Cardiac muscle cell (in vitro differentiated cells and primary cell): ENCODE data around the gene SIX4. TPM values are rescaled to one million over a fixed set of nuclear protein-coding genes. Genes with fewer than 3 reads are reported as not detected.

ENCODE experiments used
- DNase-seq, 2 donors: peaks; one replicate each; pipeline versions ENCODE4 v3.0.0 to v3.0.0-alpha.2; 2010 to 2017; ENCODE audit warnings: low read depth in 1 of 2, low spot score in 1 of 2
- H3K27ac ChIP-seq: fragments of 200-600 bp; sonication (generic); 2 replicates; pipeline ENCODE4 v1.5.1; 2016
- H3K27me3 ChIP-seq: fragments of 200-600 bp; sonication (generic); 2 replicates; pipeline ENCODE4 v1.6.0; 2016; ENCODE audit warnings: control low read depth
- H3K36me3 ChIP-seq: fragments of 200-600 bp; sonication (generic); 2 replicates; pipeline ENCODE4 v1.5.1; 2016; ENCODE audit warnings: control low read depth
- H3K4me1 ChIP-seq: fragments of 200-600 bp; sonication (generic); 2 replicates; pipeline ENCODE4 v1.8.1; 2017; ENCODE audit warnings: low read depth, mild to moderate bottlenecking, mixed run types
- H3K4me3 ChIP-seq: fragments of 200-600 bp; sonication (generic); 2 replicates; pipeline ENCODE4 v1.5.1; 2016; ENCODE audit warnings: mild to moderate bottlenecking
- H3K9me3 ChIP-seq: fragments of 200-600 bp; sonication (generic); 2 replicates; pipeline ENCODE4 v1.5.1; 2017; ENCODE audit warnings: low read depth, mild to moderate bottlenecking, control low read depth
- polyA plus RNA-seq: library from polyadenylated mRNA; unstranded; fragments of >200 nt; fragmentation: Nextera tagmentation; extraction: Ambion mirVana; gene quantifications from 2 replicates; pipeline ENCODE4 v1.2.1, GENCODE V29; 2016
- total RNA-seq: library from RNA; depleted of rRNA; stranded (reverse); fragments of >200 nt; gene quantifications from 2 replicates; pipeline ENCODE4 v1.2.3, GENCODE V29; 2016
- TF ChIP-seq, protein P1 (sequence below): IDR thresholded peaks from 2 replicates; pipeline ENCODE4 v1.5.1; 2012; ENCODE audit warnings: low read depth, mild to moderate bottlenecking, low read length

Gene SIX4
- total and polyA plus RNA-seq, 2 experiments from 2014 or later = 3.4 to 25.0 TPM

DNA sequence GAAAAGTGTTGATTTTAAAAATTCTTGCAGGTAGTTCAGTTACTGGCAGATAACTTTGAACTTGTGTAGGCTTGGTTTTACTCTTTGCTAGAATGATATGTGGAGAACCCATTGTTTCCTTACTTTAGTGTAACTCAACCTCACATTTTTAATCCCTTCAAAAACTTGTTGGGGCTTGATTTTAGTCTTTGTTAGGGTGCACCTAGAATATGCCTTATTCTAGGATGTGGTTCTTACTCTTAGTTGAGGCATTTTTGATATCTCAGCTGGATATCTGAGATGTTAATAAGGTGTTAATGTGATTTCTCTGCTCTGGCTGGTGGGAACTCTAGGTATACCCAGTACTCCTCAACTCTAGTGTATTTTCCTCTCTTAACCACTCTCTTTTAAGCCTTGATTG lies 20.4 kb upstream of the SIX4 start:
- H3K4me1 ChIP-seq = no peaks in the 10 kb centered on the region
- H3K27me3 ChIP-seq = no peaks in the 10 kb centered on the region
- no peak overlapping the region for H3K27ac ChIP-seq
- no peak overlapping the region for H3K4me3 ChIP-seq
- no peaks in the 10 kb centered on the region for H3K36me3 ChIP-seq
- TF ChIP-seq, protein P1, sequence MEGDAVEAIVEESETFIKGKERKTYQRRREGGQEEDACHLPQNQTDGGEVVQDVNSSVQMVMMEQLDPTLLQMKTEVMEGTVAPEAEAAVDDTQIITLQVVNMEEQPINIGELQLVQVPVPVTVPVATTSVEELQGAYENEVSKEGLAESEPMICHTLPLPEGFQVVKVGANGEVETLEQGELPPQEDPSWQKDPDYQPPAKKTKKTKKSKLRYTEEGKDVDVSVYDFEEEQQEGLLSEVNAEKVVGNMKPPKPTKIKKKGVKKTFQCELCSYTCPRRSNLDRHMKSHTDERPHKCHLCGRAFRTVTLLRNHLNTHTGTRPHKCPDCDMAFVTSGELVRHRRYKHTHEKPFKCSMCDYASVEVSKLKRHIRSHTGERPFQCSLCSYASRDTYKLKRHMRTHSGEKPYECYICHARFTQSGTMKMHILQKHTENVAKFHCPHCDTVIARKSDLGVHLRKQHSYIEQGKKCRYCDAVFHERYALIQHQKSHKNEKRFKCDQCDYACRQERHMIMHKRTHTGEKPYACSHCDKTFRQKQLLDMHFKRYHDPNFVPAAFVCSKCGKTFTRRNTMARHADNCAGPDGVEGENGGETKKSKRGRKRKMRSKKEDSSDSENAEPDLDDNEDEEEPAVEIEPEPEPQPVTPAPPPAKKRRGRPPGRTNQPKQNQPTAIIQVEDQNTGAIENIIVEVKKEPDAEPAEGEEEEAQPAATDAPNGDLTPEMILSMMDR = no peak
- no peak for DNase-seq
- H3K9me3 ChIP-seq = no peaks in the 10 kb centered on the region

- TF ChIP-seq, protein P1 = no peak
- no peak overlapping the region for H3K27ac ChIP-seq
- no peaks in the 10 kb centered on the region for H3K27me3 ChIP-seq
- DNase-seq = no peak
- H3K9me3 ChIP-seq = no peaks in the 10 kb centered on the region
- peaks cover 13% of the 10 kb centered on the region for H3K4me1 ChIP-seq
- H3K36me3 ChIP-seq = no peaks in the 10 kb centered on the region
- H3K4me3 ChIP-seq = no peak overlapping the region
These were observed 14.8 kb upstream of the SIX4 start for GRCh38 chr14:60738843-60739508.

- Histone ChIP-seq H3K36me3 (no peaks in the 10 kb centered on the region), H3K27ac (no peak overlapping the region), H3K9me3 (no peaks in the 10 kb centered on the region), H3K27me3 (peaks cover 3% of the 10 kb centered on the region), H3K4me1 (peaks cover 13% of the 10 kb centered on the region), H3K4me3 (peak overlapping the region; percentile 86)
- TF ChIP-seq, protein P1 = no peak
- DNase-seq = peak; percentile 5 to 68
These were observed 12.3 kb upstream of the SIX4 start for GRCh38 chr14:60736494-60736893.

DNA sequence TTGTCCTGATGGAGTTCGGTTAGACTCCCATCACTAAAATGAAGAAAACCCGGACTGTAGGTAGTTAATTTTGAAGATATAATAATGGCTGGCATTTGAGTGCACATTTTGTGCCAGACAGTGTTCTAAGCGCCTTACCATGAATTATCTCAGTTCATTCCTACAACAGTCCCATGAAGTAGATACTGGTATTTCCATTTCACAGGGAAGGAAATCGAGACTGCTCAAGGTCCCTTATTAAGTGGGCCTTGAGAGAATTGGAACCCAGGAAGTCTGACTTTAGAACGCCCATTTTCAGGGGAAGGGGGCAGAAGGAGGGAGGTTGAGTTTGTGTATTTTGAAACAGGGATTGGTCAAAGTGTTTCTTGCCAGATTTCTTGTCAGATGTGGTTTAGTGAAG lies 11.3 kb upstream of the SIX4 start:
- TF ChIP-seq, protein P1 = no peak
- Histone ChIP-seq H3K4me1 (peaks cover 13% of the 10 kb centered on the region), H3K36me3 (no peaks in the 10 kb centered on the region), H3K4me3 (peak overlapping the region; percentile 86), H3K27me3 (peaks cover 3% of the 10 kb centered on the region), H3K27ac (peak overlapping the region; percentile 89), H3K9me3 (no peaks in the 10 kb centered on the region)
- DNase-seq = no peak

GRCh38 chr14:60734465-60735242 lies 10.5 kb upstream of the SIX4 start, which contains the start of gene MNAT1:
Gene MNAT1 (plus strand): TSS chr14:60734761. CDS start chr14:60734863, 102 bp downstream.
- H3K4me3 ChIP-seq = peak within 1 kb of the TSS; percentile 86
- no peaks in the 10 kb centered on the region for H3K36me3 ChIP-seq
- H3K27me3 ChIP-seq = peaks cover 3% of the 10 kb centered on the region
- TF ChIP-seq, protein P1 = peak; percentile 5
- peaks cover 13% of the 10 kb centered on the region for H3K4me1 ChIP-seq
- peak within 1 kb of the TSS; percentile 89 for H3K27ac ChIP-seq
- peak; percentile 86 to 91 for DNase-seq
- no peaks in the 10 kb centered on the region for H3K9me3 ChIP-seq
